Ishikawa (cell line): ENCODE data around the gene CGB1.

ENCODE experiments used
- NFIC ChIP-seq: IDR thresholded peaks from 2 replicates; pipeline ENCODE4 v1.6.1; 2012
- REST ChIP-seq: IDR thresholded peaks from 2 replicates; pipeline ENCODE4 v1.6.1; 2012; ENCODE audit warnings: low read depth, mild to moderate bottlenecking
- TAF1 ChIP-seq: IDR thresholded peaks from 2 replicates; pipeline ENCODE4 v1.6.1; 2012; ENCODE audit warnings: low read depth, mild to moderate bottlenecking
- YY1 ChIP-seq: IDR thresholded peaks from 2 replicates; pipeline ENCODE4 v1.6.1; 2012; ENCODE audit warnings: low read depth

- TF ChIP-seq TAF1 (no peak), YY1 (no peak), NFIC (0 out of 2 replicates have a peak, but pooled peaks have one; percentile 28), REST (no peak)
Measured at GRCh38 chr19:49019242-49019932, 17.3 kb downstream of the CGB1 start.
